ENCODE data around the gene EHBP1.

GRCh38 chr2:62705007-62705829 is at the start of gene EHBP1:
- TF ChIP-seq CTCF (IDR thresholded peaks at IDR 0.05) (no peak), POLR2A (IDR thresholded peaks at IDR 0.05) (peak; percentile 97)
